ENCODE results near the gene ZC3H7A.

DNA sequence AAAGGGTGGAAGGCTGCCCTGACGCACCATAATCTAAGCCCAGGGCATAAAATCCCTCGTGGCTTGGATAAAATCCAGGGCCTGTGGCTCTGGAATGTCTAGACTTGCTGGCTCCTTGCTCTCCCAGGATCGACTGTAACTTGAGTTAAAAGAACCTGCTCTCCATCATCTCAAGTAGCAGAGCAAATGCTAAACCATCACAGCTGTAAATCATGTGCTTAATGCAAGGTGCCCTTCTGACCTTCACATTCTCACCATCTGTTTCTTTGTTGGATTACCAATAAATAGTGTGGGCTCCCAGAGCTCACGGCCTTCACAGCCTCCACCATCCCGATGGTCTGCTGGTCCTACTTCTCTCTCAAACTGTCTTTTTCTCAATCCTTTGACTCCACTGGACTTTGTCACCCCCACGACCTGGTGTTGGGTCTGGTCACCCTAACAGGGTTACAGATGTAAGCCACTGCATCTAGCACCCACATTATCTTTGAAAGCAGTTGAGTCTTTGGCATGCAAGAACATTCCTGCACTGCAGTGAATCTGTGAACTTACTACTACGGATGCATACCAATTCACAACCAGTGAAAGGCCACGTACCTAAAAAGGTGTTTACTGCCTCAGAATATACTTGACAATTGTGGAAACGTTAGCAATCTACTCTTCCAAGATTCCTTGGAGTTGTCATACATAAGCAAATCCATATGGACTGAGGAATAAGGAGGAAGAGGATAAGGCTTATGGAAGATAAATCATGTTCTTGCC, 39.0 kb upstream of the ZC3H7A start:
- no peak for TF ChIP-seq RAD21 (IDR thresholded peaks at IDR 0.05)
- TF ChIP-seq TAF1 (conservative IDR thresholded peaks at IDR 0.05) = no peak
- no peak for TF ChIP-seq YY1 (IDR thresholded peaks at IDR 0.05)
- TF ChIP-seq, protein P1, sequence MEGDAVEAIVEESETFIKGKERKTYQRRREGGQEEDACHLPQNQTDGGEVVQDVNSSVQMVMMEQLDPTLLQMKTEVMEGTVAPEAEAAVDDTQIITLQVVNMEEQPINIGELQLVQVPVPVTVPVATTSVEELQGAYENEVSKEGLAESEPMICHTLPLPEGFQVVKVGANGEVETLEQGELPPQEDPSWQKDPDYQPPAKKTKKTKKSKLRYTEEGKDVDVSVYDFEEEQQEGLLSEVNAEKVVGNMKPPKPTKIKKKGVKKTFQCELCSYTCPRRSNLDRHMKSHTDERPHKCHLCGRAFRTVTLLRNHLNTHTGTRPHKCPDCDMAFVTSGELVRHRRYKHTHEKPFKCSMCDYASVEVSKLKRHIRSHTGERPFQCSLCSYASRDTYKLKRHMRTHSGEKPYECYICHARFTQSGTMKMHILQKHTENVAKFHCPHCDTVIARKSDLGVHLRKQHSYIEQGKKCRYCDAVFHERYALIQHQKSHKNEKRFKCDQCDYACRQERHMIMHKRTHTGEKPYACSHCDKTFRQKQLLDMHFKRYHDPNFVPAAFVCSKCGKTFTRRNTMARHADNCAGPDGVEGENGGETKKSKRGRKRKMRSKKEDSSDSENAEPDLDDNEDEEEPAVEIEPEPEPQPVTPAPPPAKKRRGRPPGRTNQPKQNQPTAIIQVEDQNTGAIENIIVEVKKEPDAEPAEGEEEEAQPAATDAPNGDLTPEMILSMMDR (IDR thresholded peaks at IDR 0.05; ENCODE audit: low read depth, low read length, missing input control) = no peak
- TF ChIP-seq, protein P2, sequence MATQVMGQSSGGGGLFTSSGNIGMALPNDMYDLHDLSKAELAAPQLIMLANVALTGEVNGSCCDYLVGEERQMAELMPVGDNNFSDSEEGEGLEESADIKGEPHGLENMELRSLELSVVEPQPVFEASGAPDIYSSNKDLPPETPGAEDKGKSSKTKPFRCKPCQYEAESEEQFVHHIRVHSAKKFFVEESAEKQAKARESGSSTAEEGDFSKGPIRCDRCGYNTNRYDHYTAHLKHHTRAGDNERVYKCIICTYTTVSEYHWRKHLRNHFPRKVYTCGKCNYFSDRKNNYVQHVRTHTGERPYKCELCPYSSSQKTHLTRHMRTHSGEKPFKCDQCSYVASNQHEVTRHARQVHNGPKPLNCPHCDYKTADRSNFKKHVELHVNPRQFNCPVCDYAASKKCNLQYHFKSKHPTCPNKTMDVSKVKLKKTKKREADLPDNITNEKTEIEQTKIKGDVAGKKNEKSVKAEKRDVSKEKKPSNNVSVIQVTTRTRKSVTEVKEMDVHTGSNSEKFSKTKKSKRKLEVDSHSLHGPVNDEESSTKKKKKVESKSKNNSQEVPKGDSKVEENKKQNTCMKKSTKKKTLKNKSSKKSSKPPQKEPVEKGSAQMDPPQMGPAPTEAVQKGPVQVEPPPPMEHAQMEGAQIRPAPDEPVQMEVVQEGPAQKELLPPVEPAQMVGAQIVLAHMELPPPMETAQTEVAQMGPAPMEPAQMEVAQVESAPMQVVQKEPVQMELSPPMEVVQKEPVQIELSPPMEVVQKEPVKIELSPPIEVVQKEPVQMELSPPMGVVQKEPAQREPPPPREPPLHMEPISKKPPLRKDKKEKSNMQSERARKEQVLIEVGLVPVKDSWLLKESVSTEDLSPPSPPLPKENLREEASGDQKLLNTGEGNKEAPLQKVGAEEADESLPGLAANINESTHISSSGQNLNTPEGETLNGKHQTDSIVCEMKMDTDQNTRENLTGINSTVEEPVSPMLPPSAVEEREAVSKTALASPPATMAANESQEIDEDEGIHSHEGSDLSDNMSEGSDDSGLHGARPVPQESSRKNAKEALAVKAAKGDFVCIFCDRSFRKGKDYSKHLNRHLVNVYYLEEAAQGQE (IDR thresholded peaks at IDR 0.05) = no peak
- TF ChIP-seq, protein P3, sequence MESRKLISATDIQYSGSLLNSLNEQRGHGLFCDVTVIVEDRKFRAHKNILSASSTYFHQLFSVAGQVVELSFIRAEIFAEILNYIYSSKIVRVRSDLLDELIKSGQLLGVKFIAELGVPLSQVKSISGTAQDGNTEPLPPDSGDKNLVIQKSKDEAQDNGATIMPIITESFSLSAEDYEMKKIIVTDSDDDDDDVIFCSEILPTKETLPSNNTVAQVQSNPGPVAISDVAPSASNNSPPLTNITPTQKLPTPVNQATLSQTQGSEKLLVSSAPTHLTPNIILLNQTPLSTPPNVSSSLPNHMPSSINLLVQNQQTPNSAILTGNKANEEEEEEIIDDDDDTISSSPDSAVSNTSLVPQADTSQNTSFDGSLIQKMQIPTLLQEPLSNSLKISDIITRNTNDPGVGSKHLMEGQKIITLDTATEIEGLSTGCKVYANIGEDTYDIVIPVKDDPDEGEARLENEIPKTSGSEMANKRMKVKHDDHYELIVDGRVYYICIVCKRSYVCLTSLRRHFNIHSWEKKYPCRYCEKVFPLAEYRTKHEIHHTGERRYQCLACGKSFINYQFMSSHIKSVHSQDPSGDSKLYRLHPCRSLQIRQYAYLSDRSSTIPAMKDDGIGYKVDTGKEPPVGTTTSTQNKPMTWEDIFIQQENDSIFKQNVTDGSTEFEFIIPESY (IDR thresholded peaks at IDR 0.05) = no peak
- TF ChIP-seq HNF4G (IDR thresholded peaks at IDR 0.05) = no peak
- TF ChIP-seq JUND (IDR thresholded peaks at IDR 0.05) = no peak
- no peak for TF ChIP-seq GABPA (IDR thresholded peaks at IDR 0.05 in 1 of 2, conservative IDR thresholded peaks at IDR 0.05 in 1 of 2)
- TF ChIP-seq, protein P4, sequence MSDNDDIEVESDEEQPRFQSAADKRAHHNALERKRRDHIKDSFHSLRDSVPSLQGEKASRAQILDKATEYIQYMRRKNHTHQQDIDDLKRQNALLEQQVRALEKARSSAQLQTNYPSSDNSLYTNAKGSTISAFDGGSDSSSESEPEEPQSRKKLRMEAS (IDR thresholded peaks at IDR 0.05) = no peak
- TF ChIP-seq FOXA1 (IDR thresholded peaks at IDR 0.05) = no peak
